Kasumi-1 (cell line): ENCODE measurements around the gene PAXX.

Experiments
- DNase-seq, 2 experiments: peaks; one replicate each; lab custom pipeline; 2025; lab: John Stamatoyannopoulos, UW

Gene PAXX

GRCh38 chr9:136991993-136992818 is at the start of gene PAXX:
Gene PAXX (plus strand): TSS chr9:136992422. CDS start chr9:136992444, 22 bp downstream.
- DNase-seq, result peak; percentile 88 to 89

GRCh38 chr9:136942881-136943230 is 49.4 kb upstream of the PAXX start:
- DNase-seq, result no peak

- no peak for DNase-seq
Observed at GRCh38 chr9:136943291-136944211, 48.7 kb upstream of the PAXX start.

DNA sequence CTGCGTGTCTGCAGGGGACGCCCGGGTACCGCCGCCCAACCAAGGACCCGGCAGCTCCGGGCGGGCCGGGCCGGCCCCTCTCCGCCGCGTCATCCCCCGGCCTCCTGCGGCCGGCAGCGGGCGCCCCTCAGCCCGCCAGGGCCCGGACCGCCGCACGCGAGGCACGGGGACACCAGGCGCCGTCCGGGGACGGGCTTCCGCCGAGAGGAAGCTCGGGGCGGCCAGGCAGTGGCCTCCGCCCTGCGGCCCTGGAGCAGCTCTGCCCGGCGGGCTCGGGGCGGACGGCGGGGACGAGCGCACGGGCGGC is 48.1 kb upstream of the PAXX start:
- peak in 1 of 2 experiments; percentile 65 for DNase-seq

GRCh38 chr9:136944519-136945332 is 47.5 kb upstream of the PAXX start, which contains the start of the genes C8G and FBXW5:
Gene C8G (plus strand): TSS chr9:136945243. CDS start chr9:136945321, 78 bp downstream.
Gene FBXW5 (minus strand): TSS chr9:136944738. CDS start chr9:136944083, 655 bp downstream.
- DNase-seq, result peak; percentile 87 to 89

GRCh38 chr9:136945333-136946227 is 46.6 kb upstream of the PAXX start:
- DNase-seq, result no peak

DNA sequence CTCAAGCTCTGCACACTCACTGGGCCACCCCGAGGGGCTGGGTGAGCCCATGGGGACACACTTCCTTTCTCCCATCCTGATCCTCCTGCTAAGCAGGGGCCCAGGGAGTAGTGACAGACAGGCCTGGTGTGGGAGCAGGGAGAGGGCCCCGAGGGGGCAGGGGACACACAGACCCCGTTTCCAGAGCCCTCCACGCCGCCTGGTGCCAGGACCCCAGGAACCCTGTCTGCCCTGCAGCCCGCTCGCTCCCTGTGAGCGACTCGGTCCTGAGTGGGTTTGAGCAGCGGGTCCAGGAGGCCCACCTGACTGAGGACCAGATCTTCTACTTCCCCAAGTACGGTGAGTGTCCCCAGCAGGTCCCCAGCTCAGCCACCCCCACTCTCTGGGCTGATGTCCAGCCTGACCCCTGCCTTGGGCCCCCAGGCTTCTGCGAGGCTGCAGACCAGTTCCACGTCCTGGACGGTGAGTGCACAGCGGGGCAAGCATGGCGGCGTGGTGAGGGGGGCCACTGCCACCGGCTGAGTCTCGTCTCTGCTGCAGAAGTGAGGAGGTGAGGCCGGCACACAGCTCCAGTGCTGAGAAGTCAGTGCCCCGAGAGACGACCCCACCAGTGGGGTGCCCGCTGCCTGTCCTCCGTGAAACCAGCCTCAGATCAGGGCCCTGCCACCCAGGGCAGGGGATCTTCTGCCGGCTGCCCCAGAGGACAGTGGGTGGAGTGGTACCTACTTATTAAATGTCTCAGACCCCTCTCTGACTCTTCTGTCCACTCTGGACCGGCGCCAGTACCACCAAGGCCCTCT is 45.8 kb upstream of the PAXX start:
- no peak for DNase-seq

- DNase-seq, result no peak
Observed at GRCh38 chr9:136947028-136947891, 45.0 kb upstream of the PAXX start.

DNA sequence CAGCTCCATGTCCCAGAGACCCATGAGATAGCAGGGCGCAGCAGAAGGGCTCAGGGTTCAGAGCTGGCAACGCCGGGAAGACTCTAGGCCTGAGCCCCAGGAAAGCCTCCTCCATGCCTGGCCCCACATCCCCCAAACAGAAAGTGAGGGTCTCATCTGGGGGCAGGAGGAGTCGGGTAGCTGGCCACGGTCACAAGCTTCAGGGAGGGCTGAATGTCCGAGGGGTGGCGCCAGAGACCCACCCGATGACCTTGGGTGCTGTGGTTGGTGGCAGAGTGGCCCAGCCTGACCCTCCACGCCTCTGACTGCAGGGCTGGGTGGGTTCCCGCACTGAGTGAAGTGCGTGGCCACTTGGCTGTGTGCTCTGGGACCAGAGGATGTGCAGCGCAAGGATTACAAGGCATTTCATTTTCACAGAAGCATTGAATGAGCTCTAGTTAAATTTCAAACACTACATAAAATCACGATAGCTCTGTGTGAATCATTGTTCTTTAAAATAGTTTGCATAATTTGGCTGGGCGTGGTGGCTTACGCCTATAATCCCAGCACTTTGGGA is 44.2 kb upstream of the PAXX start:
- DNase-seq, result no peak

DNA sequence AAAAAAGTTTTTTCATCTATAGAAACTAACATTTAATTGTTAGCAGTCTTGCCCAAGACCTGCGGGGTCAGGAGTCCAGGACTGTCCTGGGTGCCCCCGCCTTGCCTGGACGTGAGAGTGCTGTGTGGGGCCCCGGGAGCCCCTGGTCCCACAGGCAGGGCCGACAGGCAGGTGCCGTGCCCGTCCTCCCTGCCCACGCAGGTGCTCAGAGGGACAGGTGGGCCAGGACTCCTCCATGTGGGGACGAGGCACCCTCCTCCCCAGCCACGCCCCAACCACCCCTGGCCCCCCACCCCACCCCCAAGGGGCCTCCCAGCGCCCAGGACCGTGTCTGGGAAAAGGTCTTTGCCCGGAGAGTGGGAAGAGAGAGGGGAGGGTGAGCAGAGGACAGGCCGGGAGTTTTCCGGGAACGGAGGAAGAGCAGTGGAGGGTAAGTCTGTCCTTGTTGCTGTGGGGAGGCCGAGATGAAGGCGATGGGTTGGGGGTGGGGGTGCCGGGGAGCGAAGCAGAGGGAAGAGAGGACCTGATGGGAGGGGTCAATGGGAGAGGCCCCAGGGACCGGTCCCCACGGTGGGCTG is 42.9 kb upstream of the PAXX start:
- DNase-seq, result no peak

DNA sequence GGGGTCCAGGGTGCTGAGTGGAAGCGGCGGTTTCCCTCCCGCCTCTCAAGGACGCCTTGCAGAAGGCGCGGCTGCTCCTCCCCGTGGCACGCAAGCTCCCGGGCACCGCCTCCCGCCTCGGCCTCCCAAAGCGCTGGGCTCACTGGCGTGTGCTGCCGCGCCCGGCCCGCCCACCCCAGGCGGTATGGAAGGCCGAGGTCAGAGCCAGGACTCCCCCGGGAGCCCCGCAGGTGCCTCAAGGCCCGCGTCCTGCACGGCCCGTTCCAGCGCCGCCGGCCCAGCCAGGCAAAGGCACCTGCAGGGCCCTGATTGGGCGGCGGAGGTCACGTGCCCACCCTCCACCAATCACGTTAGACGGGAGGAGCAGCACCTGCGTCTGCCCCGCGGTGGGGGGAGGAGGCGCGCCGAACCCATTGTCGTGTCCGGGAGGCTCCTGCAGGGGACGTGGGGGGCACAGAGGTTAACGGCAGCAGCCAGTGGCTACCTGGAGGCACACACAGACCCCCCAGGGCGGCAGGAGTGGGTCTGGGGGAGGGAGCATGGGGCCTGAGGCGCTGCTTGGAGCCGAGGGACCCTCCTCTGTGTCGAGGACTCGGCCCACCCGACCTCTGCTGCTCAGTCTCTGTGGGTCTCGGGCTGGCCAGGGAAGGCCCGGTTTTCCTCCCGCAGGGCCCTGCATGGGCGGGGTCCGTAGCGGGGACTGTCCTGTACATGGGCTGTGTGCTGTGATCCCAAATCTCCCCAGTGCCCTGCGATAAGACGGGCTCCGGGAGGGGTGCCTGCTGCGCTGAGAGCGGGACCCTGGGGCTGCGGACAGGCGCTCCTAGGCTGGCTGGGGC is 42.2 kb upstream of the PAXX start:
- DNase-seq, result peak; percentile 80 to 82

DNA sequence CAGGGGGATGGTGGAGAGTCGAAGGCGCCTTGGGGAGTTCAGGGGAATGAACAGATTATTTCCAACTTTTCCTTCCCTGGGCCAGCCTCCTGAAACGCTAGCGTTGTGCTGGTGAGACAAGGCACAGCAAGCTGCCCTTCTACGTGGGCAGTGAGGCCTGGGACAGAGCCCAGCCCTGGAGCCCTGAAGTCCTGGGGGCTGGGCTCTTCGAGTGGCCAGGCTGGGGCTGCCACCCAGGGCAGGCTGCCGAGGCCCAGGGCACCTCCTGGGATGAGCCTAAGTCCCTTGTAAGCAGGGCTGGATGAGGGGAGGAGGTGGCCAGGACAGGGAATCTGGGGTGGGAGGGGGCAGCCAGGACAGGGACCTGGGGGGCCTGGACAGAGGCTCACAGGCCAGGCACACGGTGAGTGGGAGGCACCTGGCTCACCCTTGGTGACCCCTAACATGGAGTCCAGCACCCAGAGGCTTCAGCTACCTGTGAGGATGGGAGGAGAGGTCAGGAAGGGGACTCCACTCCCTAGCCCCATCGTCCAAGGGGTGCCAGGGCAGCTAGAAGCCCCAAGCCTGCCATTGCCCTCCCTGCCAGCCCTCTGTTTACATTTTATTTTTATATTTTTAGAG is 41.5 kb upstream of the PAXX start:
- no peak for DNase-seq

GRCh38 chr9:136951541-136952320 is 40.5 kb upstream of the PAXX start, which contains the start of gene LCN12:
Gene LCN12 (plus strand): TSS chr9:136952273. CDS start chr9:136952328, 55 bp downstream.
- no peak for DNase-seq

DNA sequence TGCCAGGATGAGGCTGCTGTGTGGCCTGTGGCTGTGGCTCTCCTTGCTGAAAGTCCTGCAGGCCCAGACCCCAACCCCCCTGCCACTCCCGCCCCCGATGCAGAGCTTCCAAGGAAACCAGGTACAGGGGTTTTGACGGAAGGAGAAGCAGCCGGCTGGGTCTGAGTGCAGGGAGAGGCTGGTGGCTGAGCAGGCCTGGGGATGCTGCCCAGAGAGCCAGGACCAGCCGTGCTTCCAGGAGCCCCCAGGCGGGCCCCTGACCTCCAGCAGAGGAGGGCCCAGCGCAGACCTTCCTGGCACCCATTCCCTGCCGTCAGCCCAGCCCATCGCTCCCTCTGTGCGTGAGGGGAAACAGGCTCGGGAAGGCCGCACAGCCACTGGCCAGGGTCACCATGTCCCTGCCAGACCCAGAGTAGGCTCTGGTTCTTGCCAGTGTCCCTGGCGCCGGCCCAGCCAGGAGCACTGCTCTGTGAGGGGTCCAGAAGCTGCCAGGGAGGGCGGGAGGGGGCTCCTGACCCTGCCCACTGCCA is 39.8 kb upstream of the PAXX start:
- DNase-seq, result no peak

DNA sequence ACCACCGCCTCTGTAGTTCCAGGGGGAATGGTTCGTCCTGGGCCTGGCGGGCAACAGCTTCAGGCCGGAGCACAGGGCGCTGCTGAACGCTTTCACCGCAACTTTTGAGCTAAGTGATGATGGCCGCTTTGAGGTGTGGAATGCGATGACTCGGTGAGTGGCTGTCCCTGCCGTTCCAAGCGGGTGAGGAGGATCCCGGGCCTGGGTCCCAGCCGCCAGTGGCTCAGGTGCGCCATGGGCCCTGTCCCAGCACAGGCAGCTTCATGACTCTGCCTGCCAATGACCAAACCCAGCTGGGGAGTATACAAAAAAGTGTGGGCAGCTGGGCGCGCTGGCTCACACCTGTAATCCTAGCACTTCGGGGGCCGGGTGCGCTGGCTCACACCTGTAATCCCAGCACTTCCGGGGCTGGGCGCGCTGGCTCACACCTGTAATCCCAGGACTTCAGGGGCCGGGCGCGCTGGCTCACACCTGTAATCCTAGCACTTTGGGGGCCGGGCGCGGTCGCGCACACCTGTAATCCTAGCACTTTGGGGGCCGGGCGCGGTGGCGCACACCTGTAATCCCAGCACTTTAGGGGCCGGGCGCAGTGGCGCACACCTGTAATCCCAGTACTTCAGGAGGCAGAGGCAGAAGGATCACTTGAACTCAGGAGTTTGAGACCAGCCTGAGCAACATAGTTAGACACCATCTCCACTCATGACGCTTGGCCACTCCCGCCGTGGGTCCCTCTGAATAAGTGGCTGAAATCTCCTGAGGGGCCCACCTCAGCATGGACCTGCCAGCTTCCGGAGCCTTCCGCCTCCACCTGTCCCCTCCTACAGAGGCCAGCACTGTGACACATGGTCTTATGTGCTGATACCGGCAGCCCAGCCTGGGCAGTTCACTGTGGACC is 39.1 kb upstream of the PAXX start:
- DNase-seq, result no peak
